WTC11 (cell line): ENCODE measurements around the gene NRN1L.
A peak's percentile ranks its signal among the peaks of the same experiment; 100 is the strongest.

ENCODE experiments used
- CBFB ChIP-seq: sonication (generic); formaldehyde crosslinking; IDR thresholded peaks from 2 replicates; pipeline ENCODE4 v1.8.1; 2022; ENCODE audit warnings: mild to moderate bottlenecking, low read depth, missing genetic modification reagents
- MYBL2 ChIP-seq: sonication (generic); formaldehyde crosslinking; IDR thresholded peaks from 2 replicates; pipeline ENCODE4 v1.8.1; 2023; ENCODE audit warnings: mild to moderate bottlenecking, moderate library complexity, missing genetic modification reagents
- NR2C2 ChIP-seq: sonication (generic); formaldehyde crosslinking; IDR thresholded peaks from 2 replicates; pipeline ENCODE4 v1.8.0; 2022; ENCODE audit warnings: mild to moderate bottlenecking, missing genetic modification reagents
- NR3C1 ChIP-seq: sonication (generic); formaldehyde crosslinking; conservative IDR thresholded peaks from 2 replicates; pipeline ENCODE4 v1.8.1; 2023; ENCODE audit warnings: low read depth, mild to moderate bottlenecking, missing genetic modification reagents
- TF ChIP-seq, protein P1 (sequence below): sonication (generic); formaldehyde crosslinking; IDR thresholded peaks from 2 replicates; pipeline ENCODE4 v1.8.1; 2022; ENCODE audit warnings: missing genetic modification reagents, borderline replicate concordance
- TF ChIP-seq, protein P2 (sequence below): sonication (generic); formaldehyde crosslinking; IDR thresholded peaks from 2 replicates; pipeline ENCODE4 v1.8.1; 2022; ENCODE audit warnings: low read depth, mild to moderate bottlenecking, moderate library complexity, missing genetic modification reagents, borderline replicate concordance
- TF ChIP-seq, protein P3 (sequence below): sonication (generic); formaldehyde crosslinking; IDR thresholded peaks from 2 replicates; pipeline ENCODE4 v1.8.0; 2022; ENCODE audit warnings: mild to moderate bottlenecking, missing genetic modification reagents
- TF ChIP-seq, protein P4 (sequence below): fragments of 200-600 bp; IDR thresholded peaks from 2 replicates; pipeline ENCODE4 v1.8.0; 2022; ENCODE audit warnings: antibody characterized with exemption
- TF ChIP-seq, protein P5 (sequence below): sonication (generic); formaldehyde crosslinking; IDR thresholded peaks from 2 replicates; pipeline ENCODE4 v1.8.1; 2023; ENCODE audit warnings: mild to moderate bottlenecking, moderate library complexity, missing genetic modification reagents
- TF ChIP-seq, protein P6 (sequence below): sonication (generic); formaldehyde crosslinking; IDR thresholded peaks from 2 replicates; pipeline ENCODE4 v1.8.1; 2022; ENCODE audit warnings: mild to moderate bottlenecking, missing genetic modification reagents, moderate library complexity, borderline replicate concordance

DNA sequence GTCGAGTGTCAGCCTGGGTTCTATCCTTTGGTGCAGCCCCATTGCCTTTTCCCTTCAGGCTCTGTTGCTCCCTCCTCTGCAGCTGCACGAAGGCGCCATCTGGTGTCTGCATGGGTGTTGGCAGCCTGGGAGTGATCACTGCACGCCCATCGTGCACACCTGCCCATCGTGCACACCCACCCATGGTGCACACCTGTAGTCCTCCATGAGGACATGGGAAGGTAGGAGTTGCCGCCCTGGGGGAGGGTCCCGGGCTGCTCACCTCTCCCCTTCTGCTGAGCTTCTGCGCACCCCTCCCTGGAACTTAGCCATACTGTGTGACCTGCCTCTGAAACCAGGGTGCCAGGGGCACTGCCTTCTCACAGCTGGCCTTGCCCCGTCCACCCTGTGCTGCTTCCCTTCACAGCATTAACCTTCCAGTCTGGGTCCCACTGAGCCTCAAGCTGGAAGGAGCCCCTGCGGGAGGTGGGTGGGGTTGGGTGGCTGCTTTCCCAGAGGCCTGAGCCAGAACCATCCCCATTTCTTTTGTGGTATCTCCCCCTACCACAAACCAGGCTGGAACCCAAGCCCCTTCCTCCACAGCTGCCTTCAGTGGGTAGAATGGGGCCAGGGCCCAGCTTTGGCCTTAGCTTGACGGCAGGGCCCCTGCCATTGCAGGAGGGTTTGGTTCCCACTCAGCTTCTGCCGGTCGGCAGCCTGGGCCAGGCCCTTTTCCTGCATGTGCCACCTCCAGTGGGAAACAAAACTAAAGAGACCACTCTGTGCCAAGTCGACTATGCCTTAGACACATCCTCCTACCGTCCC is 44.1 kb downstream of the NRN1L start:
- no peak for TF ChIP-seq MYBL2 (CRISPR knock-in tag)
- TF ChIP-seq, protein P1, sequence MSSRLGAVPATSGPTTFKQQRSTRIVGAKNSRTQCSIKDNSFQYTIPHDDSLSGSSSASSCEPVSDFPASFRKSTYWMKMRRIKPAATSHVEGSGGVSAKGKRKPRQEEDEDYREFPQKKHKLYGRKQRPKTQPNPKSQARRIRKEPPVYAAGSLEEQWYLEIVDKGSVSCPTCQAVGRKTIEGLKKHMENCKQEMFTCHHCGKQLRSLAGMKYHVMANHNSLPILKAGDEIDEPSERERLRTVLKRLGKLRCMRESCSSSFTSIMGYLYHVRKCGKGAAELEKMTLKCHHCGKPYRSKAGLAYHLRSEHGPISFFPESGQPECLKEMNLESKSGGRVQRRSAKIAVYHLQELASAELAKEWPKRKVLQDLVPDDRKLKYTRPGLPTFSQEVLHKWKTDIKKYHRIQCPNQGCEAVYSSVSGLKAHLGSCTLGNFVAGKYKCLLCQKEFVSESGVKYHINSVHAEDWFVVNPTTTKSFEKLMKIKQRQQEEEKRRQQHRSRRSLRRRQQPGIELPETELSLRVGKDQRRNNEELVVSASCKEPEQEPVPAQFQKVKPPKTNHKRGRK (CRISPR knock-in tag) = no peak
- no peak for TF ChIP-seq CBFB (CRISPR knock-in tag)
- TF ChIP-seq, protein P2, sequence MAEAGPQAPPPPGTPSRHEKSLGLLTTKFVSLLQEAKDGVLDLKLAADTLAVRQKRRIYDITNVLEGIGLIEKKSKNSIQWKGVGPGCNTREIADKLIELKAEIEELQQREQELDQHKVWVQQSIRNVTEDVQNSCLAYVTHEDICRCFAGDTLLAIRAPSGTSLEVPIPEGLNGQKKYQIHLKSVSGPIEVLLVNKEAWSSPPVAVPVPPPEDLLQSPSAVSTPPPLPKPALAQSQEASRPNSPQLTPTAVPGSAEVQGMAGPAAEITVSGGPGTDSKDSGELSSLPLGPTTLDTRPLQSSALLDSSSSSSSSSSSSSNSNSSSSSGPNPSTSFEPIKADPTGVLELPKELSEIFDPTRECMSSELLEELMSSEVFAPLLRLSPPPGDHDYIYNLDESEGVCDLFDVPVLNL = no peak
- TF ChIP-seq, protein P3, sequence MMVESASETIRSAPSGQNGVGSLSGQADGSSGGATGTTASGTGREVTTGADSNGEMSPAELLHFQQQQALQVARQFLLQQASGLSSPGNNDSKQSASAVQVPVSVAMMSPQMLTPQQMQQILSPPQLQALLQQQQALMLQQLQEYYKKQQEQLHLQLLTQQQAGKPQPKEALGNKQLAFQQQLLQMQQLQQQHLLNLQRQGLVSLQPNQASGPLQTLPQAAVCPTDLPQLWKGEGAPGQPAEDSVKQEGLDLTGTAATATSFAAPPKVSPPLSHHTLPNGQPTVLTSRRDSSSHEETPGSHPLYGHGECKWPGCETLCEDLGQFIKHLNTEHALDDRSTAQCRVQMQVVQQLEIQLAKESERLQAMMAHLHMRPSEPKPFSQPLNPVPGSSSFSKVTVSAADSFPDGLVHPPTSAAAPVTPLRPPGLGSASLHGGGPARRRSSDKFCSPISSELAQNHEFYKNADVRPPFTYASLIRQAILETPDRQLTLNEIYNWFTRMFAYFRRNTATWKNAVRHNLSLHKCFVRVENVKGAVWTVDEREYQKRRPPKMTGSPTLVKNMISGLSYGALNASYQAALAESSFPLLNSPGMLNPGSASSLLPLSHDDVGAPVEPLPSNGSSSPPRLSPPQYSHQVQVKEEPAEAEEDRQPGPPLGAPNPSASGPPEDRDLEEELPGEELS (CRISPR knock-in tag) = no peak
- no peak for TF ChIP-seq NR3C1
- TF ChIP-seq, protein P4, sequence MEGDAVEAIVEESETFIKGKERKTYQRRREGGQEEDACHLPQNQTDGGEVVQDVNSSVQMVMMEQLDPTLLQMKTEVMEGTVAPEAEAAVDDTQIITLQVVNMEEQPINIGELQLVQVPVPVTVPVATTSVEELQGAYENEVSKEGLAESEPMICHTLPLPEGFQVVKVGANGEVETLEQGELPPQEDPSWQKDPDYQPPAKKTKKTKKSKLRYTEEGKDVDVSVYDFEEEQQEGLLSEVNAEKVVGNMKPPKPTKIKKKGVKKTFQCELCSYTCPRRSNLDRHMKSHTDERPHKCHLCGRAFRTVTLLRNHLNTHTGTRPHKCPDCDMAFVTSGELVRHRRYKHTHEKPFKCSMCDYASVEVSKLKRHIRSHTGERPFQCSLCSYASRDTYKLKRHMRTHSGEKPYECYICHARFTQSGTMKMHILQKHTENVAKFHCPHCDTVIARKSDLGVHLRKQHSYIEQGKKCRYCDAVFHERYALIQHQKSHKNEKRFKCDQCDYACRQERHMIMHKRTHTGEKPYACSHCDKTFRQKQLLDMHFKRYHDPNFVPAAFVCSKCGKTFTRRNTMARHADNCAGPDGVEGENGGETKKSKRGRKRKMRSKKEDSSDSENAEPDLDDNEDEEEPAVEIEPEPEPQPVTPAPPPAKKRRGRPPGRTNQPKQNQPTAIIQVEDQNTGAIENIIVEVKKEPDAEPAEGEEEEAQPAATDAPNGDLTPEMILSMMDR = peak; percentile 67
- TF ChIP-seq, protein P5, sequence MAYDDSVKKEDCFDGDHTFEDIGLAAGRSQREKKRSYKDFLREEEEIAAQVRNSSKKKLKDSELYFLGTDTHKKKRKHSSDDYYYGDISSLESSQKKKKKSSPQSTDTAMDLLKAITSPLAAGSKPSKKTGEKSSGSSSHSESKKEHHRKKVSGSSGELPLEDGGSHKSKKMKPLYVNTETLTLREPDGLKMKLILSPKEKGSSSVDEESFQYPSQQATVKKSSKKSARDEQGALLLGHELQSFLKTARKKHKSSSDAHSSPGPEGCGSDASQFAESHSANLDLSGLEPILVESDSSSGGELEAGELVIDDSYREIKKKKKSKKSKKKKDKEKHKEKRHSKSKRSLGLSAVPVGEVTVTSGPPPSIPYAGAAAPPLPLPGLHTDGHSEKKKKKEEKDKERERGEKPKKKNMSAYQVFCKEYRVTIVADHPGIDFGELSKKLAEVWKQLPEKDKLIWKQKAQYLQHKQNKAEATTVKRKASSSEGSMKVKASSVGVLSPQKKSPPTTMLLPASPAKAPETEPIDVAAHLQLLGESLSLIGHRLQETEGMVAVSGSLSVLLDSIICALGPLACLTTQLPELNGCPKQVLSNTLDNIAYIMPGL (CRISPR knock-in tag) = no peak
- 0 out of 2 replicates have a peak, but pooled peaks have one; percentile 39 for TF ChIP-seq NR2C2 (CRISPR knock-in tag)
- TF ChIP-seq, protein P6, sequence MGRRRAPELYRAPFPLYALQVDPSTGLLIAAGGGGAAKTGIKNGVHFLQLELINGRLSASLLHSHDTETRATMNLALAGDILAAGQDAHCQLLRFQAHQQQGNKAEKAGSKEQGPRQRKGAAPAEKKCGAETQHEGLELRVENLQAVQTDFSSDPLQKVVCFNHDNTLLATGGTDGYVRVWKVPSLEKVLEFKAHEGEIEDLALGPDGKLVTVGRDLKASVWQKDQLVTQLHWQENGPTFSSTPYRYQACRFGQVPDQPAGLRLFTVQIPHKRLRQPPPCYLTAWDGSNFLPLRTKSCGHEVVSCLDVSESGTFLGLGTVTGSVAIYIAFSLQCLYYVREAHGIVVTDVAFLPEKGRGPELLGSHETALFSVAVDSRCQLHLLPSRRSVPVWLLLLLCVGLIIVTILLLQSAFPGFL (CRISPR knock-in tag) = no peak
